C4-2B (cell line): Measurements from ENCODE around the gene NYNRIN.

Source experiments
- H3K27ac ChIP-seq: fragments of 450-650 bp; 2 replicates; pipeline ENCODE4 v1.5.1; 2017
- CTCF ChIP-seq: fragments of 450-650 bp; conservative IDR thresholded peaks from 2 replicates; pipeline ENCODE4 v1.5.1; 2017; ENCODE audit warnings: mild to moderate bottlenecking
- ZFX ChIP-seq: fragments of 450-650 bp; IDR thresholded peaks from 2 replicates; pipeline ENCODE4 v1.6.1; 2017

The NYNRIN gene

GRCh38 chr14:24388474-24389179 lies 10.2 kb upstream of the NYNRIN start:
- TF ChIP-seq CTCF (no peak), ZFX (no peak)
- H3K27ac ChIP-seq, result no peak overlapping the region

- no peak for TF ChIP-seq ZFX
- TF ChIP-seq CTCF, result no peak
- no peak overlapping the region for H3K27ac ChIP-seq
These were observed 9.5 kb upstream of the NYNRIN start for GRCh38 chr14:24389226-24389848.

GRCh38 chr14:24390701-24391468 lies 7.9 kb upstream of the NYNRIN start:
- TF ChIP-seq CTCF (no peak), ZFX (no peak)
- H3K27ac ChIP-seq, result peak overlapping the region; percentile 46

- TF ChIP-seq CTCF (peak; percentile 38), ZFX (no peak)
- no peak overlapping the region for H3K27ac ChIP-seq
These were observed 6.3 kb upstream of the NYNRIN start for GRCh38 chr14:24392325-24393091.

- H3K27ac ChIP-seq, result no peak overlapping the region
- TF ChIP-seq CTCF (no peak), ZFX (no peak)
These were observed 4.5 kb upstream of the NYNRIN start for GRCh38 chr14:24394275-24394674.

- TF ChIP-seq ZFX (no peak), CTCF (no peak)
- H3K27ac ChIP-seq, result no peak overlapping the region
These were observed 2.9 kb upstream of the NYNRIN start for GRCh38 chr14:24395609-24396582.
